NCI-H345 treated with DMSO at 0.1 percent for 48 hours (cell line): ENCODE measurements around the gene ERI3.
"Not testable (repeated sequence)": the region's sequence is repeated elsewhere in the genome, so short reads cannot be mapped to it uniquely, and the experiment has no call there.

Source experiments
- DNase-seq: peaks from one replicate; lab custom pipeline; 2025; ENCODE audit not compliant: unreplicated experiment; lab: John Stamatoyannopoulos, UW

Gene ERI3

GRCh38 chr1:44217809-44218410, 137.1 kb downstream of the ERI3 start:
- peak; percentile 39 for DNase-seq

- DNase-seq = peak; percentile 81
Observed at GRCh38 chr1:44213222-44214112, 141.6 kb downstream of the ERI3 start, which contains the start of gene DMAP1. Gene DMAP1 (plus strand): TSS chr1:44213471. CDS start chr1:44213754, 283 bp downstream.

- DNase-seq = no peak
Observed at GRCh38 chr1:44212355-44213221, 142.5 kb downstream of the ERI3 start.

GRCh38 chr1:44210595-44210994, 144.5 kb downstream of the ERI3 start:
- DNase-seq = no peak

- no peak for DNase-seq
Observed at GRCh38 chr1:44208226-44208625, 146.8 kb downstream of the ERI3 start.

GRCh38 chr1:44206545-44206944, 148.5 kb downstream of the ERI3 start:
- not testable (repeated sequence) for DNase-seq

GRCh38 chr1:44200336-44200735, 154.7 kb downstream of the ERI3 start:
- no peak for DNase-seq

- no peak for DNase-seq
Observed at GRCh38 chr1:44174630-44175029, 180.4 kb downstream of the ERI3 start.
